ENCODE data around the gene HS2ST1.

DNA sequence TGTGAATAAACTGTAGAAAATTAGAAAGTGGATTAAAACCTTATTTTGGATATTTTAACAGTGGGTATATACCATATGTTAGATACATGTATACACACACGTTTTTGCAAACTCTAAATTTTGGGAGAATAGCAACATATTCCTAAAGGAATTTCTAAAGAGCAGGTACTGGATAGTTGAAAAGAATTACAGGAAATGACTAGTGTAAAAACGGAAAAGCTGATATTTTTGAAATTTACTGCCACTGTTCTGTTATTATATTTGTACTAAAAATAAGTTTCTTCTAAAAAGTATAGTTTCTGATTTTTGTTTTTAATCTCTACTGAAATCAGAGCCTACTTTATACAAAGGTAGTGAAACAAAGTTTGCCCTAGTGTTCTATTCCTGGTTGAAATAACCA, 114.1 kb downstream of the HS2ST1 start:
- TF ChIP-seq, protein P1, sequence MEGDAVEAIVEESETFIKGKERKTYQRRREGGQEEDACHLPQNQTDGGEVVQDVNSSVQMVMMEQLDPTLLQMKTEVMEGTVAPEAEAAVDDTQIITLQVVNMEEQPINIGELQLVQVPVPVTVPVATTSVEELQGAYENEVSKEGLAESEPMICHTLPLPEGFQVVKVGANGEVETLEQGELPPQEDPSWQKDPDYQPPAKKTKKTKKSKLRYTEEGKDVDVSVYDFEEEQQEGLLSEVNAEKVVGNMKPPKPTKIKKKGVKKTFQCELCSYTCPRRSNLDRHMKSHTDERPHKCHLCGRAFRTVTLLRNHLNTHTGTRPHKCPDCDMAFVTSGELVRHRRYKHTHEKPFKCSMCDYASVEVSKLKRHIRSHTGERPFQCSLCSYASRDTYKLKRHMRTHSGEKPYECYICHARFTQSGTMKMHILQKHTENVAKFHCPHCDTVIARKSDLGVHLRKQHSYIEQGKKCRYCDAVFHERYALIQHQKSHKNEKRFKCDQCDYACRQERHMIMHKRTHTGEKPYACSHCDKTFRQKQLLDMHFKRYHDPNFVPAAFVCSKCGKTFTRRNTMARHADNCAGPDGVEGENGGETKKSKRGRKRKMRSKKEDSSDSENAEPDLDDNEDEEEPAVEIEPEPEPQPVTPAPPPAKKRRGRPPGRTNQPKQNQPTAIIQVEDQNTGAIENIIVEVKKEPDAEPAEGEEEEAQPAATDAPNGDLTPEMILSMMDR (IDR thresholded peaks at IDR 0.05; ENCODE audit: low read depth, low read length, missing input control): no peak
- TF ChIP-seq RAD21 (IDR thresholded peaks at IDR 0.05): no peak
- no peak for TF ChIP-seq SP1 (IDR thresholded peaks at IDR 0.05)
- no peak for TF ChIP-seq TAF1 (conservative IDR thresholded peaks at IDR 0.05)
- no peak for TF ChIP-seq YY1 (IDR thresholded peaks at IDR 0.05)

All from liver (tissue), 3 donors.